ENCODE measurements around the gene JAK3. TPM values are rescaled to one million over a fixed set of nuclear protein-coding genes. Genes with fewer than 3 reads are reported as not detected.
A peak's percentile ranks its signal among the peaks of the same experiment; 100 is the strongest.

The JAK3 gene
- total and polyA plus RNA-seq, 2 of the 13 experiments (the other 11 are each of a cell fraction or from before 2014, with no cell fraction given): 3.4 to 18.6 TPM

DNA sequence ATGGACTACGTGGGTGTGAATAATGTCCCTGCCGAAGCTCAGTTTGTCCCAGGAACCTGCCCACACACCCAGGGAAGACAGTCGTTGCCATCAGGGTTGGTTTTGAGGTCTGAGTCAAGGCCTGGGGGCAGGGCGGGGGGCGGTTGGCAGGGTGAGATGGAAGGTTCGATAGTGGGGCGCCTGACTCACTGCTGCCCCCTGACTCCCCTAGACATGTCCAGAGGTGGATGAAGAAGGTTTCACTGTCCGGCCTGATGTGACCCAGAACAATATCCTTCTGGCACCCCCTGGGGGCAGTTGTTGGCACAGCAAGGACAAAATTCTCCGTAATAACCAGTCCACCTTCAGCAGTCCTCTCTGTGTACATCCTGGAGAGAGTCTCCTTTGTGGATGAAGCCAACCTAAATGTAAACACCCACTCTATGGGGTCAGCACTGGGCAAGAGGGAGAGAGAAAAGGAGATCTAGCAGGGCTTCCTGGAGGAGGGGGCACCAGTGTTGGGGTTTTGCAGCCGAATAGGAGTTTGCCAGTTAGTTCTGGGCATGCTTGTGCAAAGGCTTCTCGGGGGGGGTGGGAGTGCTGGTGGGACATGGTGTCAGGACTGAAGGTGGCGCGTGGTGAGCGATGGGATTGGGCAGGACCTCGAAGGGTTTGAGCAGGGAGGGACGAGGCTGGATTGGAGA, 72.4 kb downstream of the JAK3 start (continued):
- TF ChIP-seq PHF21A (CRISPR knock-in tag; IDR thresholded peaks at IDR 0.05): no peak
- peak; percentile 78 for TF ChIP-seq SMC3 (IDR thresholded peaks at IDR 0.05; ENCODE audit: low read length)
- no peak for TF ChIP-seq ZNF264 (CRISPR knock-in tag; IDR thresholded peaks at IDR 0.05)
- no peak for TF ChIP-seq ZNF260 (CRISPR knock-in tag; IDR thresholded peaks at IDR 0.05; ENCODE audit: borderline replicate concordance, low read depth)

Small RNA genes within 50 kb of the gene (small RNA-seq; reads per million reads assigned to genes)
- gene SNORA68 (ENCODE audit: insufficient read depth in 2 of 3, insufficient read length in 3 of 3, low read depth in 2 of 3, low replicate concordance in 1 of 3): 0 reads per million in 3 experiments

Other genes with a start within 250 kb of the JAK3 start
- 0.07 and 0.11 TPM in 2 replicates for gene UNC13A, start 159.6 kb downstream of the JAK3 start, total RNA-seq (2016; rRNA removed; fragmentation: Illumina TruSeq; extraction: Trizol)
- 0.34 and 0.45 TPM in 2 replicates for gene UNC13A, start 159.6 kb downstream of the JAK3 start, polyA plus RNA-seq (2011; rRNA removed)
- gene MAP1S, start 128.5 kb downstream of the JAK3 start, total RNA-seq (2016; rRNA removed; fragmentation: Illumina TruSeq; extraction: Trizol): 3.8 and 12.2 TPM in 2 replicates
- 7.3 and 8.2 TPM in 2 replicates for gene MAP1S, start 128.5 kb downstream of the JAK3 start, polyA plus RNA-seq (2011; rRNA removed)
- gene FCHO1, start 96.5 kb downstream of the JAK3 start, total RNA-seq (2016; rRNA removed; fragmentation: Illumina TruSeq; extraction: Trizol): 1.2 and 1.3 TPM in 2 replicates
- gene FCHO1, start 96.5 kb downstream of the JAK3 start, polyA plus RNA-seq (2011; rRNA removed): 2.5 and 3.1 TPM in 2 replicates
- gene B3GNT3, start 52.8 kb downstream of the JAK3 start, total RNA-seq (2016; rRNA removed; fragmentation: Illumina TruSeq; extraction: Trizol): 0.48 and 0.86 TPM in 2 replicates
- gene B3GNT3, start 52.8 kb downstream of the JAK3 start, polyA plus RNA-seq (2011; rRNA removed): 4.0 and 8.6 TPM in 2 replicates
- gene INSL3, start 26.5 kb downstream of the JAK3 start, total RNA-seq (2016; rRNA removed; fragmentation: Illumina TruSeq; extraction: Trizol): not detected in 2 replicates
- 0.30 and 0.44 TPM in 2 replicates for gene INSL3, start 26.5 kb downstream of the JAK3 start, polyA plus RNA-seq (2011; rRNA removed)
- 1,471 and 1,490 TPM in 2 replicates for gene RPL18A, start 11.9 kb upstream of the JAK3 start, total RNA-seq (2016; rRNA removed; fragmentation: Illumina TruSeq; extraction: Trizol)
- 2,004 and 2,232 TPM in 2 replicates for gene RPL18A, start 11.9 kb upstream of the JAK3 start, polyA plus RNA-seq (2011; rRNA removed)
- not detected in 2 replicates for gene SLC5A5, start 24.0 kb upstream of the JAK3 start, total RNA-seq (2016; rRNA removed; fragmentation: Illumina TruSeq; extraction: Trizol)
- gene SLC5A5, start 24.0 kb upstream of the JAK3 start, polyA plus RNA-seq (2011; rRNA removed): not detected in 2 replicates
- gene CCDC124, start 85.0 kb upstream of the JAK3 start, total RNA-seq (2016; rRNA removed; fragmentation: Illumina TruSeq; extraction: Trizol): 14.9 and 16.3 TPM in 2 replicates
- 20.3 and 24.8 TPM in 2 replicates for gene CCDC124, start 85.0 kb upstream of the JAK3 start, polyA plus RNA-seq (2011; rRNA removed)
- gene KCNN1, start 119.1 kb upstream of the JAK3 start, total RNA-seq (2016; rRNA removed; fragmentation: Illumina TruSeq; extraction: Trizol): 0.04 TPM in 1 of 2 replicates, not detected in the other
- gene KCNN1, start 119.1 kb upstream of the JAK3 start, polyA plus RNA-seq (2011; rRNA removed): not detected in 2 replicates
- 1.7 and 2.1 TPM in 2 replicates for gene ARRDC2, start 160.2 kb upstream of the JAK3 start, total RNA-seq (2016; rRNA removed; fragmentation: Illumina TruSeq; extraction: Trizol)
- gene ARRDC2, start 160.2 kb upstream of the JAK3 start, polyA plus RNA-seq (2011; rRNA removed): 3.4 and 4.3 TPM in 2 replicates
- gene IL12RB1, start 239.0 kb upstream of the JAK3 start, total RNA-seq (2016; rRNA removed; fragmentation: Illumina TruSeq; extraction: Trizol): 0.04 TPM in 1 of 2 replicates, not detected in the other
- gene IL12RB1, start 239.0 kb upstream of the JAK3 start, polyA plus RNA-seq (2011; rRNA removed): 0.03 and 0.13 TPM in 2 replicates
- 4.1 and 4.5 TPM in 2 replicates for gene MAST3, start 249.8 kb upstream of the JAK3 start, total RNA-seq (2016; rRNA removed; fragmentation: Illumina TruSeq; extraction: Trizol)
- 4.6 and 6.0 TPM in 2 replicates for gene MAST3, start 249.8 kb upstream of the JAK3 start, polyA plus RNA-seq (2011; rRNA removed)